Uterus (tissue), 4 donors: Measurements from ENCODE around the gene ORM1. TPM values are rescaled to one million over a fixed set of nuclear protein-coding genes. Genes with fewer than 3 reads are reported as not detected.
"Not testable (repeated sequence)": the region's sequence is repeated elsewhere in the genome, so short reads cannot be mapped to it uniquely, and the experiment has no call there.

Experiments used
- DNase-seq, 2 donors: peaks; one replicate each; pipeline ENCODE4 v3.0.0-alpha.2; 2019 to 2020
- H3K27ac ChIP-seq, 2 donors: fragments of 200-600 bp; sonication (generic); 1 replicate in 1 of 2; 2 replicates in 1 of 2; pipeline ENCODE4 v1.5.1; 2016 to 2018
- H3K27me3 ChIP-seq, 2 donors: fragments of 200-600 bp; sonication (generic); one replicate each; pipeline ENCODE4 v1.5.1; 2018 to 2019; ENCODE audit warnings: control low read depth in 1 of 2
- H3K36me3 ChIP-seq, 2 donors: fragments of 200-600 bp; sonication (generic); one replicate each; pipeline ENCODE4 v1.5.1; 2019; ENCODE audit warnings: control low read depth in 1 of 2
- H3K4me1 ChIP-seq, 2 donors: fragments of 200-600 bp; sonication (generic); one replicate each; pipeline ENCODE4 v1.5.1; 2018 to 2019; ENCODE audit warnings: control low read depth in 1 of 2
- H3K4me3 ChIP-seq, 2 donors: fragments of 200-600 bp; sonication (generic); 1 replicate in 1 of 2; 2 replicates in 1 of 2; pipeline ENCODE4 v1.5.1; 2018 to 2019; ENCODE audit warnings: mild to moderate bottlenecking in 1 of 2
- H3K9me3 ChIP-seq, 2 donors: fragments of 200-600 bp; sonication (generic); one replicate each; pipeline ENCODE4 v1.5.1; 2019; ENCODE audit warnings: control low read depth in 1 of 2
- CTCF ChIP-seq, 4 experiments: fragments of 200-600 bp in 2 of 4; fragments of 450-650 bp in 2 of 4; sonication (generic) in 2 of 4; IDR thresholded peaks; one replicate each; pipeline ENCODE4 v1.5.1; 2016 to 2019; ENCODE audit warnings: antibody characterized with exemption in 4 of 4, mild to moderate bottlenecking in 2 of 4, moderate library complexity in 1 of 4
- POLR2A ChIP-seq, 2 donors: fragments of 450-650 bp; IDR thresholded peaks; one replicate each; pipeline ENCODE4 v1.6.1; 2016; ENCODE audit warnings: antibody characterized with exemption in 2 of 2, mild to moderate bottlenecking in 1 of 2, moderate library complexity in 1 of 2
- intact Hi-C: fragments of 100-400 bp; cut with DNase I; formaldehyde crosslinking; loops from one replicate; pipeline ENCODE4 v1.15.1; 2023; ENCODE audit warnings: low total_unique reads
- total RNA-seq, 4 donors: library from RNA; depleted of rRNA in 3 of 4; stranded (reverse); fragments of >200 nt in 3 of 4; gene quantifications; one replicate each; pipeline versions ENCODE4 v1.1.0 to v1.2.4, GENCODE V29; 2014 to 2023
- donor health status: DM: yes; HTN: yes; CAD: no.

ORM1 gene
- total RNA-seq, 4 donors from 2014 or later, result 1.9 to 2.4 TPM; not detected in 2

DNA sequence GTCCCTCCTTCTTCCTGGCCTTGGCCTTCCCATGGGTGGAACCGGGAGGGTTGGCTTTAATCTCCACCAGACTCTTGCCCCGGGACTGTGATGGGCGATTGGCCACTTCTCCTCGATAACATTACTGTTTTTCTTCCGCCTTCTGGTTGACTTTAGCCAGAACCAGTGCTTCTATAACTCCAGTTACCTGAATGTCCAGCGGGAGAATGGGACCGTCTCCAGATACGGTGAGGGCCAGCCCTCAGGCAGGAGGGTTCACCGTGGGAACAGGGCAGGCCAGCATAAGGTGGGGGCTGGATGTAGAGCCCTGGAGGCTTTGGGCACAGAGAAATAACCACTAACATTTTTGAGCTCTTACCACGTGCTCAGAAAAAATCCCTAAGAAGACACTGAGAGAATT, 7.7 kb downstream of the ORM1 start:
- Histone ChIP-seq H3K36me3 (no peaks in the 10 kb centered on the region), H3K4me1 (no peaks in the 10 kb centered on the region), H3K9me3 (no peaks in the 10 kb centered on the region), H3K27me3 (no peaks in the 10 kb centered on the region), H3K27ac (no peak overlapping the region), H3K4me3 (no peak overlapping the region)
- DNase-seq, result no peak
- TF ChIP-seq CTCF (IDR thresholded peaks at IDR 0.05) (no peak), POLR2A (IDR thresholded peaks at IDR 0.05) (no peak)
- intact Hi-C loops, result no loop called here

GRCh38 chr9:114331229-114332195, 8.6 kb downstream of the ORM1 start:
- H3K36me3 ChIP-seq, H3K27me3 ChIP-seq, intact Hi-C loops: not testable (repeated sequence)

DNA sequence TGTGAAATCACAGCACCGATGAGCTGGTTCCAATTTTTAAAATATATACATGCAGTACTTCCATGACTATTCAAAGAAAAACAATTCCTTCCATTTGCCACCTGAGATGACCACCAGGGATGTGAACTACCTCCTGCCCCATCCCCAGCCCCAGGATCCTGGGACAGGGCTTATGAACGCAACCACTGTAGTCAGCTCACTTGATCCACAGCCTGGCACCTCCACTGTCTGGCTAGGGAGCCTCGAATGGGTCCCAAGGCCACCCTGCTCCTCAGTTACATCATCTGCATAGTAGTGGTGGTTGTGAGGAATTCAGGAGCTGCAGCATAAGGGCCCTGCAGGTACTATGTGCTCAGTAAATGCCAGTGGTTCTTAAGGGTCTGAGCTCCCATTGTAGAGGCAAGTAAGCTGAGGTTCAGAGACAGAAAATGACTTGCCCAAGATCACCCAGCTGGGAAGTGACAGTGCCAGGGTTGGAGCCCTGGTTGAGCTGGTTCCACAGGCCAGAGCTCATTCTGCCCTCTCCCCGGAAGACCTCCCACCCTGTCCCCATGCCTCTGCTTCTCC, 9.7 kb downstream of the ORM1 start:
- intact Hi-C loops, H3K4me1 ChIP-seq, H3K9me3 ChIP-seq, DNase-seq, H3K27me3 ChIP-seq, H3K27ac ChIP-seq, H3K4me3 ChIP-seq, H3K36me3 ChIP-seq: not testable (repeated sequence)

More at GRCh38 chr9:114331229-114332195, 8.6 kb downstream of the ORM1 start:
- H3K4me3 ChIP-seq, H3K4me1 ChIP-seq, H3K9me3 ChIP-seq, H3K27ac ChIP-seq, DNase-seq: not testable (repeated sequence)

DNA sequence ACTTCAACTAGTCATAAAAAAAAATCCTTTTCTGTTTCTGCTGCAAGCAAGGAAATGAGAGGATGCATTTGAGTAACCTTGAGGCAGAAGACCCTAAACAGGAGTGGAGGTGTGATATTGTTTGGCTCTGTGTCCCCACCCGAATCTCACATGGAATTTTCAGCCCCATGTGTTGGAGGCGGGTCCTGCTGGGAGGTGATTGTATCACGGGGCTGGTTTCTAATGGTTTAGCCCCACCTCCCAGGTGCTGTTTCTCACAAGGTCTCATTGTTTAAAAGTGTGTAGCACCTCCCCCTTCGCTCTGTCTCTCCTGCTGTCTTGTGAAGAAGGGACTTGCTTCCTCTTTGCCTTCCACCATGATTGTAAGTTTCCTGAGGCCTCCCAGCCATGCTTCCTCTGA, 10.8 kb downstream of the ORM1 start:
- H3K27me3 ChIP-seq, intact Hi-C loops, H3K4me1 ChIP-seq, DNase-seq, H3K27ac ChIP-seq, H3K36me3 ChIP-seq, H3K9me3 ChIP-seq, H3K4me3 ChIP-seq: not testable (repeated sequence)

DNA sequence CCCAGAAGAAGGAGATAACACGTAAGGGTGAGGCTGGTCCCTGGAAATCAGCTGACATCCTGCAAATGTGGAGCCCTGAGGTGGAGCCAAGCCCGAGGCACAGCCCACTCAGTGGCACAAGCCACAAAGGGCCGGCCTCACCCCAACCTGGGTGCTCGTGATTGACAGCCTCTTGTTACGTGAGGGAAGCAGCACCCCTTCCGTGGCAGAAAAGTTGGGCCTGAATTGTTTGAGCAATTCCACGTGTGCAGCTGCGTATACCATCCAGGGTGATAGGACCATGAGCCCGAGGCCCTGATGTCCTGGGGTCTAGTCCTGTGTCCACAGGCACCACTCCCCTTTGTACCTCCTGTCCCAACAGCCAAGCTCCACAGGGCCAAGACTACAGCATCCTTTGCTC, 11.6 kb downstream of the ORM1 start:
- Histone ChIP-seq H3K27me3 (no peaks in the 10 kb centered on the region), H3K36me3 (no peaks in the 10 kb centered on the region), H3K27ac (peak overlapping the region in 1 of 2 donors; percentile 36), H3K9me3 (no peaks in the 10 kb centered on the region), H3K4me3 (no peak overlapping the region), H3K4me1 (no peaks in the 10 kb centered on the region)
- no peak for TF ChIP-seq POLR2A (IDR thresholded peaks at IDR 0.05)
- TF ChIP-seq CTCF (IDR thresholded peaks at IDR 0.05), result no peak
- no peak for DNase-seq
- intact Hi-C loops, result no loop called here

DNA sequence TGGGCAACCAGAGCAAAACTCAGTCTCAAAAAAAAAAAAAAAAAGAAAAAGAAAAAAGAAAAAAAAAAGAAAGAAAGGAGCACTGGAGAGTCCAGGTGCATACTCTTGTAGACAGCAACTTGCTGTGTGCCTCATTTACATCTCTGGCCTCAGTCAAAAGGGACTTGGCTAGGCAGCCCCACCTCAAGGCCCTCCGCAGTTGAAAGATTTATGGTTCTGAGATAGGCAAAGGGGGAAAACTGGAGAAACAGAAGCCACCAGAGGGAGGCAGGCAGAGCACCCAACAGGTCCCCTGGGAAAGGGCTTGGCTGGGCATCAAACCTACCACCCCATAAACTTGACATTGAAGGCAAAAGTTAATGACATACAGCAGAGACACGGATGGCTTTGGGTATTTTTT, 12.8 kb downstream of the ORM1 start:
- no peaks in the 10 kb centered on the region for H3K27me3 ChIP-seq
- H3K27ac ChIP-seq, result no peak overlapping the region
- H3K4me3 ChIP-seq, result no peak overlapping the region
- no peaks in the 10 kb centered on the region for H3K4me1 ChIP-seq
- intact Hi-C loops, result no loop called here
- no peaks in the 10 kb centered on the region for H3K9me3 ChIP-seq
- no peak for TF ChIP-seq CTCF (IDR thresholded peaks at IDR 0.05)
- no peak for TF ChIP-seq POLR2A (IDR thresholded peaks at IDR 0.05)
- H3K36me3 ChIP-seq, result no peaks in the 10 kb centered on the region
- no peak for DNase-seq
